H1 (cell line): ENCODE data around the gene MAPRE2. TPM values are rescaled to one million over a fixed set of nuclear protein-coding genes. Genes with fewer than 3 reads are reported as not detected.

Experiments
- CTCF ChIA-PET: fragments of 300-600 bp; sonication (Branson Sonifier 250); formaldehyde crosslinking; loops from one replicate; lab custom pipeline; 2021; ENCODE audit not compliant: partially characterized antibody; lab: Charles Lee
- POLR2A ChIA-PET: fragments of 300-600 bp; sonication (Branson Sonifier 250); formaldehyde crosslinking; loops from one replicate; lab custom pipeline; 2021; ENCODE audit warnings: inconsistent platforms; ENCODE audit not compliant: partially characterized antibody; lab: Charles Lee
- DNase-seq, 2 experiments: peaks; one replicate each; pipeline versions ENCODE4 v3.0.0 to v3.0.0-alpha.2; 2010 to 2022; ENCODE audit warnings: low spot score in 2 of 2, low read depth in 1 of 2, mixed read lengths in 1 of 2
- FAIRE-seq: peaks from 2 replicates; lab custom pipeline; 2011; peaks lifted over from hg19 to GRCh38; lab: Jason Lieb, UNC
- H2AFZ ChIP-seq: 2 replicates; pipeline ENCODE4 v1.8.1; 2012; ENCODE audit warnings: low read length, inconsistent platforms
- H2AK5ac ChIP-seq: 2 replicates; pipeline ENCODE4 v1.6.1; 2013; ENCODE audit warnings: low read depth, low read length
- H2BK120ac ChIP-seq: replicated peaks from 2 replicates; pipeline ENCODE3; 2013; ENCODE audit warnings: low read depth, low read length, inconsistent platforms
- H2BK12ac ChIP-seq: 2 replicates; pipeline ENCODE4 v1.6.1; 2013; ENCODE audit warnings: low read depth, low read length
- H2BK15ac ChIP-seq: 2 replicates; pipeline ENCODE4 v1.6.1; 2013; ENCODE audit warnings: low read length
- H2BK20ac ChIP-seq: 2 replicates; pipeline ENCODE4 v1.6.1; 2013; ENCODE audit warnings: low read length
- H2BK5ac ChIP-seq: 2 replicates; pipeline ENCODE4 v1.6.1; 2013; ENCODE audit warnings: low read depth, low read length
- H3K14ac ChIP-seq: 2 replicates; pipeline ENCODE4 v1.6.1; 2013; ENCODE audit warnings: inconsistent platforms; ENCODE audit not compliant: insufficient read length
- H3K18ac ChIP-seq: 2 replicates; pipeline ENCODE4 v1.6.1; 2013; ENCODE audit warnings: low read length; ENCODE audit errors: extremely low read depth
- H3K23ac ChIP-seq: 2 replicates; pipeline ENCODE4 v1.6.1; 2013; ENCODE audit warnings: inconsistent platforms; ENCODE audit not compliant: insufficient read length
- H3K23me2 ChIP-seq: 2 replicates; pipeline ENCODE4 v1.6.1; 2013; ENCODE audit warnings: low read depth, low read length
- H3K27ac ChIP-seq: 2 replicates; pipeline ENCODE4 v1.6.1; 2011; ENCODE audit warnings: low read depth, low read length, inconsistent platforms
- H3K27me3 ChIP-seq, 4 experiments: replicated peaks in 1 of 4; 1 replicate in 1 of 4; 2 replicates in 3 of 4; pipeline versions ENCODE4 v1.6.1 to v1.8.1; 2011 to 2013; ENCODE audit warnings: low read length in 3 of 4, mild to moderate bottlenecking in 3 of 4, inconsistent platforms in 2 of 4, mixed read lengths in 2 of 4, moderate library complexity in 1 of 4; ENCODE audit not compliant: control insufficient read depth in 3 of 4, insufficient read depth in 3 of 4; ENCODE audit errors: extremely low read depth in 1 of 4
- H3K36me3 ChIP-seq, 4 experiments: 2 replicates each; pipeline versions ENCODE4 v1.6.1 to v1.8.1; 2011 to 2013; ENCODE audit warnings: mild to moderate bottlenecking in 4 of 4, low read length in 3 of 4, moderate library complexity in 2 of 4, control low read depth in 1 of 4, inconsistent platforms in 1 of 4; ENCODE audit not compliant: insufficient read depth in 4 of 4, control insufficient read depth in 2 of 4
- H3K4ac ChIP-seq: replicated peaks from 2 replicates; pipeline ENCODE3; 2013; ENCODE audit warnings: low read length, low read depth, mixed read lengths, inconsistent platforms; ENCODE audit not compliant: insufficient read length
- H3K4me1 ChIP-seq, 4 experiments: replicated peaks in 1 of 4; 1 replicate in 1 of 4; 2 replicates in 3 of 4; pipeline versions ENCODE4 v1.6.1 to v1.8.1; 2011 to 2013; ENCODE audit warnings: low read length in 3 of 4, inconsistent platforms in 2 of 4, mixed read lengths in 1 of 4; ENCODE audit not compliant: insufficient read depth in 4 of 4, control insufficient read depth in 3 of 4
- H3K4me2 ChIP-seq, 2 experiments: 2 replicates each; pipeline versions ENCODE4 v1.6.1 to v1.8.1; 2011 to 2013; ENCODE audit warnings: low read depth in 2 of 2, low read length in 2 of 2, control low read depth in 1 of 2, inconsistent platforms in 1 of 2, mild to moderate bottlenecking in 1 of 2; ENCODE audit not compliant: insufficient read depth in 1 of 2
- H3K4me3 ChIP-seq, 4 experiments: fragments of 200-600, 300-600 bp in 1 of 4; sonication (generic), shearing (Covaris generic), sonication (Bioruptor Twin) in 1 of 4; 2 replicates each; pipeline versions ENCODE4 v1.5.1 to v1.8.1; 2011 to 2016; ENCODE audit warnings: low read length in 4 of 4, low read depth in 3 of 4, control low read depth in 2 of 4, inconsistent platforms in 2 of 4, mild to moderate bottlenecking in 2 of 4, mixed read lengths in 1 of 4, moderate library complexity in 1 of 4; ENCODE audit not compliant: insufficient read depth in 2 of 4; ENCODE audit errors: extremely low read depth in 1 of 4
- H3K56ac ChIP-seq: replicated peaks from 2 replicates; pipeline ENCODE3; 2013; ENCODE audit warnings: low read depth, mild to moderate bottlenecking, mixed read lengths, low read length, inconsistent platforms; ENCODE audit not compliant: insufficient read length
- H3K79me1 ChIP-seq: 2 replicates; pipeline ENCODE4 v1.6.1; 2013; ENCODE audit warnings: low read depth, low read length, control low read depth
- H3K79me2 ChIP-seq, 2 experiments: 2 replicates each; pipeline versions ENCODE4 v1.6.1 to v1.8.1; 2012 to 2013; ENCODE audit warnings: low read length in 2 of 2, mild to moderate bottlenecking in 2 of 2, inconsistent platforms in 1 of 2; ENCODE audit not compliant: insufficient read depth in 2 of 2, control insufficient read depth in 1 of 2
- H3K9ac ChIP-seq, 4 experiments: replicated peaks in 1 of 4; 1 replicate in 1 of 4; 2 replicates in 3 of 4; pipeline versions ENCODE4 v1.6.1 to v1.8.1; 2011 to 2013; ENCODE audit warnings: low read depth in 3 of 4, low read length in 3 of 4, control low read depth in 2 of 4, mild to moderate bottlenecking in 2 of 4, moderate library complexity in 2 of 4, inconsistent platforms in 1 of 4; ENCODE audit errors: extremely low read depth in 1 of 4
- H3K9me3 ChIP-seq, 2 experiments: 2 replicates each; pipeline versions ENCODE4 v1.6.1 to v1.8.1; 2012 to 2013; ENCODE audit warnings: mild to moderate bottlenecking in 2 of 2, moderate library complexity in 2 of 2, control low read depth in 1 of 2, inconsistent platforms in 1 of 2, low read depth in 1 of 2, low read length in 1 of 2, mixed read lengths in 1 of 2; ENCODE audit not compliant: insufficient read depth in 2 of 2
- H4K20me1 ChIP-seq, 2 experiments: replicated peaks in 1 of 2; 2 replicates each; pipeline versions ENCODE3 to v1.8.1; 2011 to 2013; ENCODE audit warnings: inconsistent platforms in 2 of 2, low read length in 2 of 2, mild to moderate bottlenecking in 1 of 2; ENCODE audit not compliant: insufficient read depth in 2 of 2, control insufficient read depth in 1 of 2
- H4K5ac ChIP-seq: 2 replicates; pipeline ENCODE4 v1.6.1; 2013; ENCODE audit warnings: low read length, low read depth, mixed read lengths, inconsistent platforms; ENCODE audit not compliant: insufficient read length
- H4K8ac ChIP-seq: 2 replicates; pipeline ENCODE4 v1.8.0; 2013; ENCODE audit warnings: mild to moderate bottlenecking, moderate library complexity, low read length, inconsistent platforms; ENCODE audit not compliant: insufficient read depth; ENCODE audit errors: extremely low read depth
- H4K91ac ChIP-seq: replicated peaks from 2 replicates; pipeline ENCODE3; 2013; ENCODE audit warnings: low read length, mixed read lengths, inconsistent platforms; ENCODE audit not compliant: insufficient read length
- BRCA1 ChIP-seq: IDR thresholded peaks from 2 replicates; pipeline ENCODE4 v1.6.1; 2012; ENCODE audit warnings: low read depth, low read length, improper control_type of control experiment
- CHD2 ChIP-seq: IDR thresholded peaks from 2 replicates; pipeline ENCODE4 v1.6.1; 2012; ENCODE audit warnings: low read length, improper control_type of control experiment
- CTBP2 ChIP-seq: IDR thresholded peaks from 2 replicates; pipeline ENCODE4 v1.7.0; 2011; ENCODE audit warnings: borderline replicate concordance, mild to moderate bottlenecking, moderate library complexity, mixed read lengths, low read length; ENCODE audit not compliant: insufficient read depth, insufficient read length
- FOSL1 ChIP-seq: IDR thresholded peaks from 2 replicates; pipeline ENCODE4 v1.6.1; 2011; ENCODE audit warnings: mild to moderate bottlenecking, low read depth, low read length, moderate library complexity; ENCODE audit not compliant: insufficient read depth
- PHF8 ChIP-seq: fragments of 200-600 bp; sonication (generic); conservative IDR thresholded peaks from 2 replicates; pipeline ENCODE4 v1.7.1; 2012; ENCODE audit warnings: low read depth, mild to moderate bottlenecking, inconsistent platforms, low read length, moderate library complexity
- POU5F1 ChIP-seq: IDR thresholded peaks from 2 replicates; pipeline ENCODE4 v1.6.1; 2011; ENCODE audit warnings: low read depth, mild to moderate bottlenecking, low read length, moderate library complexity
- SIN3A ChIP-seq, 2 experiments: IDR thresholded peaks in 1 of 2; conservative IDR thresholded peaks in 1 of 2; 2 replicates each; pipeline ENCODE4 v1.6.1; 2011 to 2012; ENCODE audit warnings: low read length in 2 of 2, improper control_type of control experiment in 1 of 2, low read depth in 1 of 2, mild to moderate bottlenecking in 1 of 2
- SIRT6 ChIP-seq: IDR thresholded peaks from one replicate; pipeline ENCODE4 v1.7.1; 2012; ENCODE audit warnings: low read length, inconsistent platforms
- SIX5 ChIP-seq: IDR thresholded peaks from 2 replicates; pipeline ENCODE4 v1.6.1; 2011; ENCODE audit warnings: mild to moderate bottlenecking, low read depth, low read length
- WGBS, 2 experiments: shearing (Covaris generic) in 1 of 2; methylation state at CpG; one replicate each; pipeline versions ENCODE4 v1.1.6 to v1.1.7; 2013 to 2015; ENCODE audit warnings: low lambda C conversion rate in 2 of 2, mixed read lengths in 2 of 2, inconsistent platforms in 1 of 2, low coverage in 1 of 2, missing lambda C conversion rate in 1 of 2; ENCODE audit not compliant: insufficient replicate concordance in 2 of 2, insufficient coverage in 1 of 2, insufficient read length in 1 of 2; ENCODE audit errors: extremely low coverage in 1 of 2, missing lambda C conversion rate in 1 of 2; 5-methylcytosine and 5-hydroxymethylcytosine counted together
- polyA plus RNA-seq, 7 experiments: library from polyadenylated mRNA; depleted of rRNA in 3 of 7; stranded (reverse) in 5 of 7; unstranded in 2 of 7; fragments of >200 nt in 5 of 7; fragments of 200-250 nt in 2 of 7; gene quantifications; 1 replicate in 5 of 7; 2 replicates in 1 of 7; 4 replicates in 1 of 7; pipeline versions ENCODE4 v1.2.1 to v1.2.3, GENCODE V29; 2011 to 2013; ENCODE audit warnings: missing spikeins in 2 of 7, mixed read lengths in 2 of 7
- total RNA-seq: library from RNA; stranded (reverse); fragmentation: NEBNext Ultra II Directional; extraction: Animal tissue kit (Norgen Biotek cat#: 25700); gene quantifications from 2 replicates; pipeline ENCODE4 v1.2.1, GENCODE V29; 2021
- TF ChIP-seq, protein P1 (sequence below), 3 experiments: IDR thresholded peaks; 1 replicate in 2 of 3; 2 replicates in 1 of 3; pipeline versions ENCODE4 v1.5.1 to v1.6.1; 2011; ENCODE audit warnings: low read length in 3 of 3, mild to moderate bottlenecking in 3 of 3, inconsistent platforms in 2 of 3, low read depth in 1 of 3, moderate library complexity in 1 of 3; ENCODE audit not compliant: insufficient read depth in 1 of 3; ENCODE audit errors: control extremely low read depth in 1 of 3

MAPRE2 gene
- total and polyA plus RNA-seq, 2 of the 8 experiments (the other 6 are each of a cell fraction or from before 2014, with no cell fraction given), result 32.6 to 33.1 TPM

DNA sequence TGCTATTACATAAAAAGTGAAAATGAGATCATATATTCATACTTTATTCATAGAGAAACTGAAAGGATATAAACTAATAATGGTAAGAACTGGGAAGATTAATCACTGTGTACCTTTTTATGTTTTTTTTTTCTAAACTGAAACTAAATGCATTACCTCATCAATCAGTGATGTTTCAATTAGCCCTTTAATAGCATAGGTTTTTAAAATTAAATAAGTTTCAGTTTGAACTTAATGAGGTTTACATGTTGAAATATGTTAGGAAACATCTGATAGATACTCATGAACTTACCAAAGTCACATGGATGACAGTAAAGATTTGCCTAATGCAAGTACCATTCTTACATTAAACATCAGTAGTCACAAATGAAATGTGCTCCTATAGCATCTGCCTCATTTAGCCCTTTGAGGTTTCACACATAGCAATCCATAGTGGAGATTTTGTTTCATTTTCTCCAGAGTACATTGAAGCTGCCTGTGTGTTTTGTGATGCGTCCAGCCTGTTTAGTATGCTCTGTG is 8.9 kb downstream of the MAPRE2 start:
- H4K20me1 ChIP-seq, result peaks cover 5% of the 10 kb centered on the region in 2 experiments
- 0 out of 8 replicates have a peak, but pooled peaks cover 0 to 2% (median 0%) of the 10 kb centered on the region in 4 experiments for H3K36me3 ChIP-seq
- H2BK15ac ChIP-seq, result no peak overlapping the region
- no peak overlapping the region for H4K5ac ChIP-seq
- 72% methylated on average over 1 of the region's 1 CpG; no CpG with 5 or more reads in 1 of the 2 experiments for WGBS, 2 experiments
- no peak overlapping the region for H2AFZ ChIP-seq
- no peak overlapping the region for H2BK20ac ChIP-seq
- no peak overlapping the region for H4K91ac ChIP-seq
- DNase-seq (no peak), FAIRE-seq (no peak)
- peaks cover 2% of the 10 kb centered on the region; the same call in 1 of the 2 replicates for H3K79me1 ChIP-seq
- H3K23ac ChIP-seq, result no peak overlapping the region
- H3K9me3 ChIP-seq, result no peaks in the 10 kb centered on the region
- H3K27me3 ChIP-seq, result no peaks in the 10 kb centered on the region
- ChIA-PET CTCF (interaction anchor here (1.0 to 2.0 kb wide), 2 partner anchors 9 to 92 kb away, joined by 3 to 4 read pairs; partner anchors contain the start of gene MAPRE2), POLR2A (interaction anchor here (1.0 kb wide), 1 partner anchor 8 kb away, joined by 5 read pairs; no protein-coding TSS in a partner anchor)
- peaks cover 0 to 11% (median 4%) of the 10 kb centered on the region in 4 experiments; a peak in 3 of 7 replicates for H3K4me1 ChIP-seq
- H3K4ac ChIP-seq, result no peak overlapping the region
- no peak overlapping the region for H2BK120ac ChIP-seq
- H3K56ac ChIP-seq, result no peak overlapping the region
- H3K23me2 ChIP-seq, result no peaks in the 10 kb centered on the region
- no peak overlapping the region for H2AK5ac ChIP-seq
- no peak overlapping the region for H2BK5ac ChIP-seq
- H3K27ac ChIP-seq, result no peak overlapping the region
- H2BK12ac ChIP-seq, result no peak overlapping the region
- peaks cover 2 to 68% of the 10 kb centered on the region in 2 experiments; a peak in 3 of 4 replicates for H3K79me2 ChIP-seq
- no peak overlapping the region for H3K4me2 ChIP-seq
- H3K4me3 ChIP-seq, result no peak overlapping the region
- no peak overlapping the region for H4K8ac ChIP-seq
- no peak overlapping the region for H3K14ac ChIP-seq
- no peak overlapping the region for H3K9ac ChIP-seq
- H3K18ac ChIP-seq, result no peak overlapping the region
- TF ChIP-seq CHD2, result no peak
- TF ChIP-seq CTBP2, result no peak
- no peak for TF ChIP-seq POU5F1
- TF ChIP-seq SIX5, result no peak
- no peak for TF ChIP-seq BRCA1
- TF ChIP-seq, protein P1, sequence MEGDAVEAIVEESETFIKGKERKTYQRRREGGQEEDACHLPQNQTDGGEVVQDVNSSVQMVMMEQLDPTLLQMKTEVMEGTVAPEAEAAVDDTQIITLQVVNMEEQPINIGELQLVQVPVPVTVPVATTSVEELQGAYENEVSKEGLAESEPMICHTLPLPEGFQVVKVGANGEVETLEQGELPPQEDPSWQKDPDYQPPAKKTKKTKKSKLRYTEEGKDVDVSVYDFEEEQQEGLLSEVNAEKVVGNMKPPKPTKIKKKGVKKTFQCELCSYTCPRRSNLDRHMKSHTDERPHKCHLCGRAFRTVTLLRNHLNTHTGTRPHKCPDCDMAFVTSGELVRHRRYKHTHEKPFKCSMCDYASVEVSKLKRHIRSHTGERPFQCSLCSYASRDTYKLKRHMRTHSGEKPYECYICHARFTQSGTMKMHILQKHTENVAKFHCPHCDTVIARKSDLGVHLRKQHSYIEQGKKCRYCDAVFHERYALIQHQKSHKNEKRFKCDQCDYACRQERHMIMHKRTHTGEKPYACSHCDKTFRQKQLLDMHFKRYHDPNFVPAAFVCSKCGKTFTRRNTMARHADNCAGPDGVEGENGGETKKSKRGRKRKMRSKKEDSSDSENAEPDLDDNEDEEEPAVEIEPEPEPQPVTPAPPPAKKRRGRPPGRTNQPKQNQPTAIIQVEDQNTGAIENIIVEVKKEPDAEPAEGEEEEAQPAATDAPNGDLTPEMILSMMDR (IDR thresholded peaks at IDR 0.05; ENCODE audit: control extremely low read depth in 1 of 3, insufficient read depth in 1 of 3, low read depth in 1 of 3, low read length in 3 of 3), result no peak
- no peak for TF ChIP-seq SIRT6
- no peak for TF ChIP-seq PHF8
- TF ChIP-seq SIN3A (conservative IDR thresholded peaks at IDR 0.05 in 1 of 2, IDR thresholded peaks at IDR 0.05 in 1 of 2; ENCODE audit: low read depth in 1 of 2, low read length in 2 of 2), result no peak
- no peak for TF ChIP-seq FOSL1
